Neuronal stem cell (in vitro differentiated cells): ENCODE results near the gene DDX39B.

ENCODE experiments used
- DNase-seq: peaks from one replicate; pipeline ENCODE4 v3.0.0-alpha.2; 2013; ENCODE audit warnings: low spot score
- H2AFZ ChIP-seq: one replicate; pipeline ENCODE4 v1.6.1; 2013; ENCODE audit warnings: mild to moderate bottlenecking, low read length, inconsistent platforms
- H2AK5ac ChIP-seq: 2 replicates; pipeline ENCODE4 v1.6.1; 2013; ENCODE audit warnings: low read depth, mild to moderate bottlenecking, inconsistent platforms, low read length, moderate library complexity, mixed read lengths
- H2BK120ac ChIP-seq: 2 replicates; pipeline ENCODE4 v1.6.1; 2013; ENCODE audit warnings: low read depth, mild to moderate bottlenecking, inconsistent platforms, low read length, moderate library complexity, mixed read lengths
- H2BK12ac ChIP-seq: one replicate; pipeline ENCODE4 v1.6.1; 2013; ENCODE audit warnings: low read length, inconsistent platforms
- H2BK15ac ChIP-seq: 2 replicates; pipeline ENCODE4 v1.6.1; 2013; ENCODE audit warnings: mild to moderate bottlenecking, low read length, inconsistent platforms, mixed read lengths
- H2BK5ac ChIP-seq: one replicate; pipeline ENCODE4 v1.6.1; 2013; ENCODE audit warnings: inconsistent platforms, mild to moderate bottlenecking, low read length, moderate library complexity
- H3K14ac ChIP-seq: one replicate; pipeline ENCODE4 v1.6.1; 2013; ENCODE audit warnings: low read length, inconsistent platforms
- H3K18ac ChIP-seq: 2 replicates; pipeline ENCODE4 v1.6.1; 2013; ENCODE audit warnings: low read length, inconsistent platforms
- H3K23ac ChIP-seq: 2 replicates; pipeline ENCODE4 v1.6.1; 2013; ENCODE audit warnings: low read depth, mild to moderate bottlenecking, mixed read lengths, low read length, inconsistent platforms; ENCODE audit not compliant: poor library complexity
- H3K27ac ChIP-seq: replicated peaks from 3 replicates; pipeline ENCODE4 v1.5.1; 2013; ENCODE audit warnings: low read length, inconsistent platforms
- H3K27me3 ChIP-seq, 3 experiments: 2 replicates each; pipeline ENCODE4 v1.6.1; 2013; ENCODE audit warnings: low read length in 3 of 3, mild to moderate bottlenecking in 2 of 3, inconsistent platforms in 1 of 3, low read depth in 1 of 3, mixed read lengths in 1 of 3, moderate library complexity in 1 of 3; ENCODE audit not compliant: control insufficient read depth in 3 of 3, insufficient read depth in 3 of 3
- H3K36me3 ChIP-seq, 2 donors: replicated peaks in 1 of 2; 2 replicates each; pipeline ENCODE4 v1.6.1; 2013; ENCODE audit warnings: low read length in 2 of 2; ENCODE audit not compliant: control insufficient read depth in 2 of 2, insufficient read depth in 2 of 2
- H3K4ac ChIP-seq: 2 replicates; pipeline ENCODE4 v1.6.1; 2013; ENCODE audit warnings: inconsistent platforms, mild to moderate bottlenecking, low read length, moderate library complexity
- H3K4me1 ChIP-seq, 2 donors: 1 replicate in 1 of 2; 2 replicates in 1 of 2; pipeline ENCODE4 v1.6.1; 2013; ENCODE audit warnings: low read length in 2 of 2, low read depth in 1 of 2; ENCODE audit not compliant: control insufficient read depth in 2 of 2, insufficient read depth in 1 of 2
- H3K4me2 ChIP-seq: one replicate; pipeline ENCODE4 v1.6.1; 2013; ENCODE audit warnings: mild to moderate bottlenecking, low read length, inconsistent platforms; ENCODE audit not compliant: insufficient read depth, poor library complexity, severe bottlenecking
- H3K4me3 ChIP-seq, 2 donors: 2 replicates each; pipeline ENCODE4 v1.5.1; 2013; ENCODE audit warnings: low read length in 2 of 2, mild to moderate bottlenecking in 2 of 2, inconsistent platforms in 1 of 2, moderate library complexity in 1 of 2
- H3K79me1 ChIP-seq: one replicate; pipeline ENCODE4 v1.6.1; 2013; ENCODE audit warnings: low read depth, mild to moderate bottlenecking, inconsistent platforms, low read length, moderate library complexity
- H3K9ac ChIP-seq: one replicate; pipeline ENCODE4 v1.6.1; 2013; ENCODE audit warnings: mild to moderate bottlenecking, low read depth, low read length, inconsistent platforms; ENCODE audit not compliant: poor library complexity
- H3K9me3 ChIP-seq, 2 donors: replicated peaks in 1 of 2; 2 replicates each; pipeline versions ENCODE3 to v1.6.1; 2013; ENCODE audit warnings: low read length in 2 of 2, mild to moderate bottlenecking in 2 of 2, inconsistent platforms in 1 of 2, low read depth in 1 of 2, mixed read lengths in 1 of 2, moderate library complexity in 1 of 2; ENCODE audit not compliant: control insufficient read depth in 2 of 2, insufficient read depth in 1 of 2
- H4K8ac ChIP-seq: one replicate; pipeline ENCODE4 v1.6.1; 2013; ENCODE audit warnings: low read depth, mild to moderate bottlenecking, inconsistent platforms, low read length, moderate library complexity
- H4K91ac ChIP-seq: one replicate; pipeline ENCODE4 v1.6.1; 2013; ENCODE audit warnings: low read length, low read depth, mild to moderate bottlenecking, inconsistent platforms; ENCODE audit not compliant: poor library complexity
- WGBS, 2 donors: extraction: QIAGEN DNeasy Blood & Tissue Kit; methylation state at CpG; one replicate each; pipeline ENCODE4 v1.1.7; 2013; ENCODE audit warnings: missing lambda C conversion rate in 2 of 2, mixed read lengths in 1 of 2; ENCODE audit not compliant: insufficient read length in 2 of 2, insufficient replicate concordance in 1 of 2; ENCODE audit errors: extremely low coverage in 2 of 2; 5-methylcytosine and 5-hydroxymethylcytosine counted together

DDX39B gene

GRCh38 chr6:31574106-31575061, 32.6 kb upstream of the DDX39B start:
- Histone ChIP-seq H2AK5ac (peak overlapping the region; percentile 19), H3K4ac (no peak overlapping the region), H4K91ac (no peak overlapping the region), H3K9ac (no peak overlapping the region), H3K36me3 (no peaks in the 10 kb centered on the region), H3K27ac (no peak overlapping the region), H3K18ac (no peak overlapping the region), H2BK120ac (no peak overlapping the region), H3K9me3 (no peaks in the 10 kb centered on the region), H3K4me3 (no peak overlapping the region), H2BK15ac (no peak overlapping the region), H3K14ac (no peak overlapping the region), H3K4me2 (no peak overlapping the region), H2BK5ac (no peak overlapping the region), H3K27me3 (peaks cover 0 to 40% (median 0%) of the 10 kb centered on the region in 3 experiments), H2BK12ac (no peak overlapping the region), H3K79me1 (no peaks in the 10 kb centered on the region), H2AFZ (no peak overlapping the region), H4K8ac (no peak overlapping the region), H3K4me1 (peaks cover 0 to 2% of the 10 kb centered on the region in 2 donors), H3K23ac (no peak overlapping the region)
- WGBS, 2 donors: no CpG with 5 or more reads among the region's 14 CpGs
- DNase-seq: no peak

GRCh38 chr6:31573239-31574105, 31.7 kb upstream of the DDX39B start:
- Histone ChIP-seq H2BK12ac (no peak overlapping the region), H2BK15ac (no peak overlapping the region), H3K4ac (no peak overlapping the region), H3K4me1 (peaks cover 2% of the 10 kb centered on the region in 2 donors), H3K14ac (no peak overlapping the region), H3K36me3 (no peaks in the 10 kb centered on the region), H2BK5ac (no peak overlapping the region), H3K79me1 (no peaks in the 10 kb centered on the region), H3K4me3 (no peak overlapping the region), H3K9ac (no peak overlapping the region), H4K91ac (no peak overlapping the region), H2AFZ (no peak overlapping the region), H3K18ac (peak overlapping the region; percentile 27), H3K27ac (no peak overlapping the region), H2AK5ac (peak overlapping the region; percentile 19), H3K27me3 (peaks cover 0 to 37% (median 0%) of the 10 kb centered on the region in 3 experiments), H3K4me2 (no peak overlapping the region), H3K23ac (no peak overlapping the region), H2BK120ac (no peak overlapping the region), H4K8ac (no peak overlapping the region), H3K9me3 (no peaks in the 10 kb centered on the region)
- no peak for DNase-seq
- WGBS, 2 donors: no CpG with 5 or more reads among the region's 9 CpGs

- H4K8ac ChIP-seq: no peak within 1 kb of the TSS
- H3K4me1 ChIP-seq: peaks cover 2 to 13% of the 10 kb centered on the region in 2 donors
- H3K79me1 ChIP-seq: no peaks in the 10 kb centered on the region
- no peaks in the 10 kb centered on the region for H3K36me3 ChIP-seq
- H3K27ac ChIP-seq: no peak within 1 kb of the TSS
- no peak within 1 kb of the TSS for H3K4ac ChIP-seq
- H3K4me3 ChIP-seq: no peak within 1 kb of the TSS
- H2BK12ac ChIP-seq: no peak within 1 kb of the TSS
- no peaks in the 10 kb centered on the region for H3K9me3 ChIP-seq
- H2BK120ac ChIP-seq: no peak within 1 kb of the TSS
- no peak within 1 kb of the TSS for H2AFZ ChIP-seq
- no peak within 1 kb of the TSS for H2BK5ac ChIP-seq
- H3K14ac ChIP-seq: no peak within 1 kb of the TSS
- DNase-seq: no peak
- no peak within 1 kb of the TSS for H3K9ac ChIP-seq
- H2AK5ac ChIP-seq: peak within 1 kb of the TSS; percentile 64
- H3K18ac ChIP-seq: no peak within 1 kb of the TSS
- no CpG with 5 or more reads among the region's 27 CpGs for WGBS, 2 donors
- H3K4me2 ChIP-seq: no peak within 1 kb of the TSS
- H3K23ac ChIP-seq: no peak within 1 kb of the TSS
- peaks cover 0 to 27% (median 0%) of the 10 kb centered on the region in 3 experiments for H3K27me3 ChIP-seq
- no peak within 1 kb of the TSS for H4K91ac ChIP-seq
- H2BK15ac ChIP-seq: no peak within 1 kb of the TSS
Observed at GRCh38 chr6:31572041-31572911, 30.5 kb upstream of the DDX39B start, which contains the start of gene LTA. LTA (plus strand) TSS chr6:31572289; CDS start chr6:31572743, 454 bp downstream.
